SK-N-MC (cell line): ENCODE data around the gene SLFNL1.

Source experiments
- EZH2 ChIP-seq: fragments of 200-600 bp; sonication (generic); IDR thresholded peaks from one replicate; pipeline ENCODE4 v1.6.1; 2017; ENCODE audit warnings: antibody characterized with exemption
- POLR2AphosphoS5 ChIP-seq: IDR thresholded peaks from 2 replicates; pipeline ENCODE4 v1.6.1; 2012; ENCODE audit warnings: mild to moderate bottlenecking, low read depth, low read length, borderline replicate concordance

DNA sequence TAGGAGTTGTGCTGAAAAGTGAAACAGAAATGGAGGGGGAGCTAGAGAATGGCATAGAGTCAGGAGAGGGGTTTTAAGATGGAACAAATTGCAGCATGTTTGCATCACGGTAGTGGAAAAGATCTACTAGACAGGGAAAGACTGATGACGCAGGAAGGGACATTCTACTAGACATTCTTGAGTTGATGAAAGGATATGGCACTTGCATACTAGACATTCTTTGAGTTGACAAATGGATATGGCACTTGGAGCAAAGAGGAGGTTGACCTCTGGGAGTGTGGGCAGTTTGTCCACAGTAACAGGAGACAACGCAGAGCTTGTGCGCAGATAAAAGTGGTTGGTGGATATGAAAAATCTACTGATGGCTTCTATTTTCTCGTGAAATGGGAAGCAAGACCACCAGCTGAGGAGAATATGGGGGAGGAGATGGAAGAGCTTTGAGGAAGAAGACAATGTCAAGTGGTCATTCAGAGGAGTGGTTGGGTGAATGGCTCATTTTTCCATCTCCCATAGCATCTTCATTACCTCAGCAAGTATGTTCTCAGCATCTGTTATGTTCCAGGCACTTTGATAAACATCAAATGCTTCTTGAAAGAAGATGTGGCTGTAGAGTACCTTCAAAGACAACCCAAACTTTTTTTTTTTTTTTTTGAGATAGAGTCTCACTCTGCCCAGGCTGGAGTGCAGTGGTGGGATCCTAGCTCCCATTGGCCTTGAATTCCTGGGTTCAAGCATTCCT is 44.4 kb downstream of the SLFNL1 start:
- TF ChIP-seq POLR2AphosphoS5 = no peak
- TF ChIP-seq EZH2 = no peak
